Neural cell (in vitro differentiated cells): ENCODE measurements around the gene INPP5E. TPM values are rescaled to one million over a fixed set of nuclear protein-coding genes. Genes with fewer than 3 reads are reported as not detected.

Experiments used
- H2AFZ ChIP-seq: fragments of 200-600, 300-800 bp; sonication (generic), shearing (Covaris generic); 2 replicates; pipeline ENCODE4 v1.6.0; 2014; ENCODE audit warnings: low read depth, mild to moderate bottlenecking, antibody characterized with exemption, low read length, moderate library complexity
- H3F3A ChIP-seq: fragments of 200-600 bp; shearing (Covaris generic); 2 replicates; pipeline ENCODE4 v1.6.1; 2016; ENCODE audit warnings: mild to moderate bottlenecking, moderate library complexity, mixed read lengths, antibody characterized with exemption, low read length; ENCODE audit not compliant: insufficient read depth, poor library complexity, severe bottlenecking
- H3K27ac ChIP-seq: fragments of 200-600, 300-800 bp; sonication (generic), shearing (Covaris generic); 2 replicates; pipeline ENCODE4 v1.5.1; 2014; ENCODE audit warnings: mild to moderate bottlenecking, low read length, moderate library complexity
- H3K27me3 ChIP-seq: fragments of 300-800, 200-600 bp; sonication (generic), shearing (Covaris generic); 2 replicates; pipeline ENCODE4 v1.6.0; 2014; ENCODE audit warnings: mild to moderate bottlenecking, low read depth, low read length, moderate library complexity; ENCODE audit not compliant: insufficient read depth
- H3K36me3 ChIP-seq: fragments of 300-800, 200-600 bp; sonication (generic), shearing (Covaris generic); 2 replicates; pipeline ENCODE4 v1.5.1; 2014; ENCODE audit warnings: mild to moderate bottlenecking, antibody characterized with exemption, low read length, moderate library complexity; ENCODE audit not compliant: insufficient read depth
- H3K4me2 ChIP-seq: fragments of 300-800, 200-600 bp; sonication (generic), shearing (Covaris generic); 2 replicates; pipeline ENCODE4 v1.6.0; 2014; ENCODE audit warnings: mild to moderate bottlenecking, low read length
- H3K4me3 ChIP-seq: fragments of 300-800, 200-600 bp; sonication (generic), shearing (Covaris generic); 2 replicates; pipeline ENCODE4 v1.5.1; 2014; ENCODE audit warnings: mild to moderate bottlenecking, low read length, moderate library complexity
- H3K79me2 ChIP-seq: fragments of 200-600 bp; shearing (Covaris generic); replicated peaks from 2 replicates; pipeline ENCODE4 v1.6.0; 2014; ENCODE audit warnings: mild to moderate bottlenecking, low read length, moderate library complexity; ENCODE audit not compliant: insufficient read depth
- H3K9ac ChIP-seq: fragments of 300-800, 200-600 bp; sonication (generic), shearing (Covaris generic); 2 replicates; pipeline ENCODE4 v1.6.1; 2016; ENCODE audit warnings: mild to moderate bottlenecking, low read length, mixed read lengths
- H3K9me2 ChIP-seq: fragments of 200-600 bp; shearing (Covaris generic); 2 replicates; pipeline ENCODE4 v1.6.1; 2016; ENCODE audit warnings: mild to moderate bottlenecking, low read length, mixed read lengths; ENCODE audit not compliant: insufficient read depth
- H3K9me3 ChIP-seq: fragments of 200-600, 300-800 bp; sonication (generic), shearing (Covaris generic); 2 replicates; pipeline ENCODE4 v1.6.1; 2016; ENCODE audit warnings: mild to moderate bottlenecking, mixed run types, low read length, moderate library complexity, mixed read lengths
- H4K20me1 ChIP-seq: fragments of 200-600 bp; shearing (Covaris generic); 2 replicates; pipeline ENCODE4 v1.6.1; 2016; ENCODE audit warnings: mild to moderate bottlenecking, mixed run types; ENCODE audit not compliant: insufficient read depth
- CTCF ChIP-seq: fragments of 450-650 bp; IDR thresholded peaks from 2 replicates; pipeline ENCODE4 v1.5.1; 2014; ENCODE audit warnings: antibody characterized with exemption, mild to moderate bottlenecking, moderate library complexity; ENCODE audit not compliant: poor library complexity, severe bottlenecking
- EP300 ChIP-seq: fragments of 450-650 bp; conservative IDR thresholded peaks from 2 replicates; pipeline ENCODE4 v1.6.1; 2014; ENCODE audit warnings: antibody characterized with exemption, mild to moderate bottlenecking, moderate library complexity; ENCODE audit not compliant: poor library complexity, severe bottlenecking
- EZH2 ChIP-seq: fragments of 200-600, 300-800 bp; shearing (Covaris generic), sonication (generic); IDR thresholded peaks from 2 replicates; pipeline ENCODE4 v1.6.1; 2014; ENCODE audit warnings: antibody characterized with exemption, low read length, borderline replicate concordance, mild to moderate bottlenecking; ENCODE audit not compliant: insufficient read depth, poor library complexity, severe bottlenecking
- MXI1 ChIP-seq: fragments of 450-650 bp; conservative IDR thresholded peaks from 2 replicates; pipeline ENCODE4 v1.6.1; 2014; ENCODE audit warnings: antibody characterized with exemption, mild to moderate bottlenecking; ENCODE audit not compliant: poor library complexity, severe bottlenecking
- POLR2AphosphoS5 ChIP-seq: IDR thresholded peaks from 2 replicates; pipeline ENCODE4 v1.6.1; 2012
- RAD21 ChIP-seq: fragments of 450-650 bp; conservative IDR thresholded peaks from 2 replicates; pipeline ENCODE4 v1.6.1; 2014; ENCODE audit warnings: antibody characterized with exemption, mild to moderate bottlenecking, moderate library complexity
- REST ChIP-seq: IDR thresholded peaks from 2 replicates; pipeline ENCODE4 v1.6.1; 2012; ENCODE audit warnings: borderline replicate concordance
- SMC3 ChIP-seq: fragments of 450-650 bp; conservative IDR thresholded peaks from 2 replicates; pipeline ENCODE4 v1.6.1; 2014; ENCODE audit warnings: antibody characterized with exemption, mild to moderate bottlenecking, moderate library complexity; ENCODE audit not compliant: poor library complexity
- TAF1 ChIP-seq: IDR thresholded peaks from 2 replicates; pipeline ENCODE4 v1.6.1; 2012; ENCODE audit warnings: low read depth
- polyA plus RNA-seq: library from polyadenylated mRNA; depleted of rRNA; stranded (reverse); fragments of >200 nt; gene quantifications from 2 replicates; pipeline ENCODE4 v1.2.3, GENCODE V29; 2014

Gene INPP5E
- polyA plus RNA-seq, 1 donor from 2014 or later: 17.9 TPM

- no peaks in the 10 kb centered on the region for H3K9me3 ChIP-seq
- H3K36me3 ChIP-seq: no peaks in the 10 kb centered on the region
Measured at GRCh38 chr9:136383436-136383835, 56.2 kb downstream of the INPP5E start.

GRCh38 chr9:136381966-136382513, 57.6 kb downstream of the INPP5E start:
- Histone ChIP-seq H3K9me2 (no peaks in the 10 kb centered on the region), H3K27ac (no peak overlapping the region), H3K27me3 (no peaks in the 10 kb centered on the region), H3F3A (no peaks in the 10 kb centered on the region), H4K20me1 (no peaks in the 10 kb centered on the region), H3K79me2 (no peaks in the 10 kb centered on the region), H3K9me3 (no peaks in the 10 kb centered on the region), H2AFZ (no peak overlapping the region), H3K4me2 (no peak overlapping the region), H3K36me3 (no peaks in the 10 kb centered on the region), H3K4me3 (no peak overlapping the region), H3K9ac (no peak overlapping the region)
- no peak for TF ChIP-seq TAF1
- no peak for TF ChIP-seq RAD21
- no peak for TF ChIP-seq SMC3

More at GRCh38 chr9:136383436-136383835, 56.2 kb downstream of the INPP5E start:
- Histone ChIP-seq H3K27me3 (no peaks in the 10 kb centered on the region), H3K9ac (no peak overlapping the region), H3K79me2 (no peaks in the 10 kb centered on the region), H3K9me2 (no peaks in the 10 kb centered on the region), H3K4me3 (no peak overlapping the region), H3K4me2 (no peak overlapping the region), H2AFZ (no peak overlapping the region), H3K27ac (no peak overlapping the region), H3F3A (no peaks in the 10 kb centered on the region), H4K20me1 (no peaks in the 10 kb centered on the region)
- TF ChIP-seq REST: no peak
- TF ChIP-seq MXI1: no peak
- TF ChIP-seq CTCF: no peak
- TF ChIP-seq RAD21: no peak
- TF ChIP-seq EP300: no peak
- no peak for TF ChIP-seq EZH2
- TF ChIP-seq TAF1: no peak
- TF ChIP-seq POLR2AphosphoS5: no peak
- no peak for TF ChIP-seq SMC3
